ENCODE results near the gene SMYD3.
"Not testable (repeated sequence)": the region's sequence is repeated elsewhere in the genome, so short reads cannot be mapped to it uniquely, and the experiment has no call there.

The SMYD3 gene

DNA sequence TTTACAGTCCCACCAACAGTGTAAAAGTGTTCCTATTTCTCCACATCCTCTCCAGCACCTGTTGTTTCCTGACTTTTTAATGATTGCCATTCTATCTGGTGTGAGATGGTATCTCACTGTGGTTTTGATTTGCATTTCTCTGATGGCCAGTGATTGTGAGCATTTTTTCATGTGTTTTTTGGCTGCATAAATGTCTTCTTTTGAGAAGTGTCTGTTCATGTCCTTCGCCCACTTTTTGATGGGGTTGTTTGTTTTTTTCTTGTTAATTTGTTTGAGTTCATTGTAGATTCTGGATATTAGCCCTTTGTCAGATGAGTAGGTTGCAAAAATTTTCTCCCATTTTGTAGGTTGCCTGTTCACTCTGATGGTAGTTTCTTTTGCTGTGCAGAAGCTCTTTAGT is 177.8 kb downstream of the SMYD3 start:
- H3K4me3 ChIP-seq (ENCODE audit: low read depth, low read length); DNase-seq (ENCODE audit: low read depth): not testable (repeated sequence)

DNA sequence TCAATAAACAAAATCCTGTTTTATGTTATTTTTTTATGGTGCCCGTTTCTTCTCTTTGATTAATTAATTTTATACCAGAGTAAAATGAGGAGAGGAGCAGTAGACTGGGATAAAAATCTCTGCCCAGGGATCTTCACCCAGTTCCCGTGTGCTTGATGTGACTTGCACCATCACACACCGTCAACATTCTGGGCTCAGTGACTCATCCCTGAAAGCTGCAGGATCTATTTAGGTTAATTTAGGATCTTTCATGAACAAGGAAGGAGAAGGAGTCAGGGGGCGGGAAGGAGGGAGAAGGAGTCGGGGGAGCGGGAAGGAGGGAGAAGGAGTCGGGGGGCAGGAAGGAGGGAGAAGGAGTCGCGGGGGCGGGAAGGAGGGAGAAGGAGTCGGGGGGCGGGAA is 182.4 kb downstream of the SMYD3 start:
- peak; percentile 17 for DNase-seq (ENCODE audit: low read depth)
- no peak overlapping the region for H3K4me3 ChIP-seq (ENCODE audit: low read depth, low read length)

DNA sequence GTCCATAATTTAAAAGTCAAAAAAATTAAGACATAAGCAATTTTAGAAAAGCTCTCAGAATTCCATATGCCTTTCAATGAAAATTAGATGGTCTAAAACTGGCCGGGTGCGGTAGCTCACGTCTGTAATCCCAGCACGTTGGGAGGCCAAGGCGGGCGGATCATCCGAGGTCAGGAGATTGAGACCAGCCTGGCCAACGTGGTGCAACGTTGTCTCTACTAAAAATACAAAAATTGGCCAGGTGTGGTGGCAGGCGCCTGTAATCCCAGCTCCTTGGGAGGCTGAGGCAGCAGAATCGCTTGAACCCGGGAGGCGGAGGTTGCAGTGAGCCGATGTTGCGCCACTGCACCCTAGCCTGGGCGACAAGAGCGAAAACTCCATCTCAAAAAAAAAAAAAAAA is 183.0 kb downstream of the SMYD3 start:
- H3K4me3 ChIP-seq (ENCODE audit: low read depth, low read length); DNase-seq (ENCODE audit: low read depth): not testable (repeated sequence)

DNA sequence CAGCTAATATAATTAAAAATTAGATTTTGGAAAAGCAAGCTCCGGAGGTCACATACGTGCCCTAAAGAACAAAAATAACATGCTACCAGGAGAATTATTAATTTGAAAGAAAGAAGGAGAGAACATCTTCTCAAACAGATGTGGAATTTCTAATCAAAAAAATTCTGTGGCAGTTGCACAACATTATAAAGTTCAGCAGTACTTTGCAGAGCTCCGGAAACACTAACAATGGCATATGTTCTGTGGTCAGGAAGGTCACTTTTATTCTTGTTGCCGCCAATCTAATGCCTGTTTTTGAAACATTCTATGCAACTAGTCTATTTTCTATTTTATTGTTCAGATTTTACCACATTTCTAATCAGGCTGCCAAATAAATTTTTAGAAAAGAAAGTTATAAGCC is 186.8 kb downstream of the SMYD3 start:
- no peak overlapping the region for H3K4me3 ChIP-seq (ENCODE audit: low read depth, low read length)
- no peak for DNase-seq (ENCODE audit: low read depth)

DNA sequence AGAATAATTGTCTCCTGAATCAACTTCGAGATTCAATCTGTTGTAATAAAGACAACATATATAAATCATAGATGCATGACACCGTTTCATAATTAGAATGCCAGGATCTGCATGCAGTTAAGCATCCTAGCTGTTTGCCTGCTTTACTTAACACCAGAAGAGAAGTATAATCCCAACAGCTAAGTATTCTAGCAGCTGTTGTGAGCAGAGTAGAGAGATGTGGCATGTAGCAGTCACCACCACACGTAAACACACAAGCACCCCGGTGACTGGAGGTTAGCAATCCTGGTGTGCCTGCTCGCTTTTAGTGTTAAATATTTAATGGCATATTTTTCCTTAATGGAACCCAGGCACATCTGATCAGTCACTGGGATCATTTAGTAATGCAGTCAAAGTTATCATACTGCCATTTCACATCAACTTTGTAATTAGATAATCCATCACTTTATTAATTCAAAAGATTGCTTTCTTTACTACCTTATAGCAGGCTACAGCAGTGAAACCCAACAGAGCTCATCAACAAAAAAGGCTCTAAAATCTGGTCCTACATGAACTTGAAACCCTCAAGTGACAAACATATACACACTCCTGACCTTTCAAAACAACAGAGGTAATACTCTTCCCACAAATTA is 187.9 kb downstream of the SMYD3 start:
- no peak for DNase-seq (ENCODE audit: low read depth)
- H3K4me3 ChIP-seq (ENCODE audit: low read depth, low read length), result no peak overlapping the region

DNA sequence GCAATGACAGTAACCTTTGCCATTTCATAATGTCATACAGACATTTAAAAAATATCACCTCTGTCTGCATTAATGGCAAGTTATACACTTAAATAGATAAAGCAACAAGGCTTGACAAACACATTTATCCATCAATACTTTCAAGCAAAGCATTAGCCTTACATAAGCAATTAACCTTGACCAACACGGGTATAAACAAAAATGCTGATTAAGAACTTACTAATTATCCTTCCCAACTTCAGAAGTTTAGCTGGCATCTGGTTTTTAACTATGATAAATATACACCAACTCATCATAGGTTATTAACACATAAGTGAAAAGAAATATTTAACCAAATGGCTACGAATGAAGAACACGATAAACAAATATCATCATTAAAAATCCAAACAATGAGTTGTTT is 188.5 kb downstream of the SMYD3 start:
- no peak for DNase-seq (ENCODE audit: low read depth)
- H3K4me3 ChIP-seq (ENCODE audit: low read depth, low read length), result no peak overlapping the region

DNA sequence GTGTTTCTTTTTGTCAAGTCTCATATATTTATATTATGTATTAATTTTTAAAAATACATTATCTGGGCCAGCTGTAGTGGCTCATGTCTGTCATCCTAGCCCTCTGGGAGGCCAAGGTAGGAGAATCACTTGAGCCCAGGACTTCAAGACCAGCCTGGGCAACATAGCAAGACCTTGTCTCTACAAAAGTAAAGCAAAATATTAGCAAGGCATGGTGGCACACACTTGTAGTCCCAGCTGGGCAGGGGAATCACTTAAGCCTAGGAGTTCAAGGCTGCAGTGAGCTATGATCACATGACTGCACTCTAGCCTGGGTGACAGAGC is 189.1 kb downstream of the SMYD3 start:
- DNase-seq (ENCODE audit: low read depth), result no peak
- no peak overlapping the region for H3K4me3 ChIP-seq (ENCODE audit: low read depth, low read length)

DNA sequence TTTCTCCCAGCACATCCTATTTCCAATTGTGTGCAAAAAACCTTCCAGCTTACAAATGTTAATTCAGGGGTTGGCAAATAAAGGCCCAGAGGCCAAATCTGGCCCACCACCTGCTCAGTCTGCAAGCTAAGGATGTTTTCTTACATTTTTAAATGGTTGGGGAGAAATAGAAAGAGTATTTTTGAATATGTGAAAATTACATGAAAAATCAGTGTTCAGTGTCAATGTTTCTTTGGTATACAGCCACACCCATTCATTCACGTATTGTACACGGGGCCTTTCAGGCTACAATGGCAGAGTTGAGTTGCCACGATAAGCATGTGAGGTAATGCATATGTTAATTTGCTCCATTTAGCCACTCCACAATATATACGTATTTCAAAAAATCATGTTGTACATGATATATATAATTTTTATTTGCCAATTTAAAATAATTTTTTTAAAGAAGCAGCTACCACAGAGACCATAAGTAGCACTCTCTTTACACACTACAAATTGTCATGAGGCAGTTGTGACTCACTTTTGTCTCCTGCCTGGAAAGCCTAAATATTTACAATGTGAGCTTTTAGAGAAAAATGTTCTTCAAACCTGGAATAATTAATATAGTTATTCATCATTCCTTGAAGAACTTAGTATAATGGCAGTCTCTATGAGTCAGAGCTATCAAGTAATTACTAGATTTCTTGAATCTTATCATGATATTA is 189.6 kb downstream of the SMYD3 start:
- no peak for DNase-seq (ENCODE audit: low read depth)

DNA sequence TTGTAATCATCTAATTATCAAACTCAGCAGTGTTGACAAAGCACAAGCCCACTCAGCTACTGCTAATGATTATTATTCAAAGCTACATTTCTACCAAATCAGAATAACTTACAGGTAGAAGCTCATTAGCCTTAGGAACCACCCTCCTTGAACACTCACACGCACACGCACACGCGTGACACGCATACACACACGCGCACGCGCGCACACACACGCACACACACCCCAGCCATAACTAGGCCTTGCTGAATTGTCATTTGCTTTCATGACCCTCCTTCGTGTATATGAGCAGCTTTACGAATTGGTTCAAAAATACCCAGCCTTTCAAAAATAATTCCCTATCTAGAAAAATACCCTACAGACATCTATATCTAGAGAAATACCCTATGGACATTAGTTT is 195.6 kb downstream of the SMYD3 start:
- no peak for DNase-seq (ENCODE audit: low read depth)
- no peak overlapping the region for H3K4me3 ChIP-seq (ENCODE audit: low read depth, low read length)

More for the DNA sequence above, 189.6 kb downstream of the SMYD3 start:
- no peak overlapping the region for H3K4me3 ChIP-seq (ENCODE audit: low read depth, low read length)

DNA sequence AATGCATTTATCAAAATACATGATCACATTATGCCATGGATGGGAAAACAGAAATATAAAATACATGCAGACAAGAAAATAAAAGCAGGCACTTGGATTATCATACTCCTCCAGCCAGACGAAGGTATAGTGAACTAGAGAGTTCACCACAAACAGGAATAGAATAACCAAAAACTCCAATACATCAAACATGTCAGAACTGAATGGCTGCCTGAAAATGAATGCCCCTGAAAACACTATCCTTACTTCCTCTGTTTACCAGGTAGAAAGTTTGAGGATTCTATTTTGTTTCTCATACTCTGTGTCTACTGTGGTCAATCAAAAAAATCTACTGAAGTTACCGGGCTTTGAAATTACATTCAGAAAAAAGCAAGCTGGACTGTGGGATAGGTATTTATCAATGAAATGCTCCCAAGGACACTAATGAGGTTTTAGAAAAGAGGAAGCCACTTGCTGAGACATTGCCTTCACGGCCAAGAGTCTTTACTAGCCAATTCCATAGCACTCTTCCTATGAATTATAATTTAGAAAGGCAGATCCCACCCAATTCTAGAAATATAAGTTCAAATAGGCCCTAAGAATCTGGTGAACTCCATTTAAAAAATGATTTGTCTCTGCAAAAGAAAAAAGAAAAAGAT is 197.7 kb downstream of the SMYD3 start:
- no peak for DNase-seq (ENCODE audit: low read depth)
- no peak overlapping the region for H3K4me3 ChIP-seq (ENCODE audit: low read depth, low read length)

DNA sequence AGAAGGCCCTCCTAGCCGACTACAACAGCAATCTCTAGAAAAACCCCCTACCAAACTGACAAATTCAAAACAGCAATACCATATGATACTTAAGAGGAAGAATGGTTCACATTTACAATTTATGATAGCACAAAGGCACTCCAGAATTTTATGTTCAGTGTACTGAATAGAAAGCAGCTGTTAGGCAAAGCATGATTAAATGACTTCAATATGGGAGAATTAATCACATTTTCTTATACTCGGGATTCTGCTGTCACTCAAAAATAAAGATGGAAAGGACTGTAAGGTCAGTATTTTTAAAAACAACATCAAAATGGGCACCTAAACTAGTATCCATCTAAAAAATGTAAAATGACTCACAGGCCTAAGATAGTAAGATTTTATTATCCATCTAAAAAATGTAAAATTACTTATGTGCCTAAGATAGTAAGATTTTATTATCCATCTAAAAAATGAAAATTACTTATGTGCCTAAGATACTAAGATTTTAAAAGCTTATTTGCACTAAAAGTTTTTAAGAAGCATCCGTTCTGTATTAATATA is 198.5 kb downstream of the SMYD3 start:
- DNase-seq (ENCODE audit: low read depth), result no peak
- no peak overlapping the region for H3K4me3 ChIP-seq (ENCODE audit: low read depth, low read length)

DNA sequence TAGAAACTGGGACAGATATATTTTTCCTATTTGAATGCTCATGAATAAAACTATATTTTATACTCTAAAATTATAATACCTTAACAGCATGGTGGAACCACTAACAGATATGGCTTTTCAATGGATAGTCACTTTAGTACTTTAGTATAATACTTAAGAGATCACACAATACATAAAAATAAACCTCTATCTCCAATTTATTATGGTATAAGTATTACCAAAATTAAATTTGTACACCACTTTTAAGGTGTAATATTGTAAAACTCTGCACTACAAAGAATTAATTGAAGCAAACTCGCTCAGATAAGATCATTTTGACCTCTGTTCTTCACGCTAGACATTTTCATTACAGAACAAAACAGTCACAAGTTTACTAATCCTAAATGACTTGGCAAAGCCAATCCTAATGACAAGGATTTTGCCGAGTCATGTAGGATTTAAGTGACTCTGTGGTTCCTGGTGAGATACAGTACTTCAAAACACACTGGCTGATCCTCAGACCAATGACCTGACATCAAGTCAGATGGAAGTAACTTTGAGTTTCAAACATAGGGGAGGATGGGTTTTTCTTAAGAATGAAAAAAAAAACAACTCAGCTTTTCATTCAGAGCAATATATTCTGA is 200.6 kb downstream of the SMYD3 start:
- H3K4me3 ChIP-seq (ENCODE audit: low read depth, low read length), result no peak overlapping the region
- DNase-seq (ENCODE audit: low read depth), result no peak

DNA sequence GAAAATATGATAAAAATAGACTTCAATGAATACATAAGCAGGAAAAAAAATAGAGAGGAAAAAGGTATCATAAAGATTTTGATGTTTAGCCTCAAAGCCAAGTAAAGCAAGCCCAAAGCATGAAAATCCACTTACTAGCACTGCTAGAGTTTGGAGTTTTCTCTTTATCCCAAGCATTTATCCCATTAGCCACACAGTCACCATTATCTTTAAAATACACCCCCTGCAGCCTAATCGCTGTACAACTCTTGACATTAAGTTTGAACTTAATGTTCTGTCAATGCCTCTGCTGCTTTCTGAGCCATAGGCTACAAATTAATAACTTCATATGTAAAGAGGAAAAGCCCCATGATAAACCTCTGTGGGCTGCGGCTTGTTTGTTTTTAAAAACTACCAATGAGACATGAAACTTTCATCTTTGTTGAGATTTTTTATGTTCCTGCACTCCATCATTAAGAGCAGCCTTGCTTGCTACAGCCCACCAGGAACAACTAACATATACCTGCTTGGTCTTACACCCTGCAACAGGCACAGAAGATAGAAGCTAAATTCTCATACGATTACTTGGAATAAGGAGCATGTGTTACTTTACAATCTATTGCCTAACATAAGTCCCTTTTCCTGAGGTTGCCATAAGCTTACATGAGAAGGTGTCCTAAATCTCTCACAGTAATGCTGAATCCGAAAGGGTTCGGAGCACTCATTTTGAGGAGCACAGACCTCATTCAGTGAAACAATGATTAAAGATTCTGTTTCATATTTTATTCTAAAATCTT is 202.4 kb downstream of the SMYD3 start:
- no peak overlapping the region for H3K4me3 ChIP-seq (ENCODE audit: low read depth, low read length)
- no peak for DNase-seq (ENCODE audit: low read depth)

DNA sequence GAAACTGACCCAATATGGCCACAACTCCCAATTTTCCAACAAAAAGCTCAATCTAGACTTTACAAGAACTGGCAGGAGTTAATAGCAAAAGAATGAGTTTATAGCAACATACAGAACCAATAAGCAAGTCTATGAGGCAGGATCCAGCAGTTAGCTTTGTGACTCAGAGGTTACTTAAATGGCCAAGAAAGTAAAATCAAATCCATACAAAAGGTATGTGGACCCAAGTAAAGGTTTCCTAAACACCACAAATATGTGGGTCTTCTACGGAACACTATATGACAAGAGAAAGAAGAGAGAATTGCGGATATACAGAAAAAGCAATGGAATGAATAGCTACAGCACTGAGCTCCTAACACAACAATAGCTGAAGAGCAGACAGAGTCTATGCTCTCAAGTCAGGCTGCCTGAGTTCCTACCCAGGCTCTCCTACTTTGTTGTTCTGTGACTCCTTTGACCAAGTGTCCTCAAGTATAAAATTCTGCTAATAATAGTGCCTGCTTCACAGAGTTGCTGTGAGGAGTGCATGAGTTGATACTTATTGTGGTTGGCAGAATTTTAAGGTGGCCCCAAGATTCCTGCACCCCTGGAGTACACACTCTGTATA is 204.3 kb downstream of the SMYD3 start:
- H3K4me3 ChIP-seq (ENCODE audit: low read depth, low read length), result no peak overlapping the region
- DNase-seq (ENCODE audit: low read depth), result no peak

DNA sequence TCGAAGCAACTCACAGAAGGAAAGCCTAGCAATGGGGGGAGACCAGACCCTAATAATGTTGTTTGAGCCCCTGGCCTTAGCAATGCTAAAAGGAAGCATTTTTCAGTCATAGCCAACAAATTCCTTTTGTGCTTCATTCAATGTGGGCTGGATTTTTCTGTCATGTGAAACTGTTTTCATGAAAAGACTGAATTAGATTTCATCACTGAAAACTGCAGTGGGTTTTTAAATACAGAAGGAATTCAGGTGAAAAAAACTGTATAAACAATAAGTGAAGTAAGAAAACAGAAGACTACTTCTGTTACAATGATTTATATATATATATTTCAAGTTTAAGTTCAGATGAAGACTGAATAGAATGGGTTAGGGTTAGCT is 204.8 kb downstream of the SMYD3 start:
- no peak for DNase-seq (ENCODE audit: low read depth)

DNA sequence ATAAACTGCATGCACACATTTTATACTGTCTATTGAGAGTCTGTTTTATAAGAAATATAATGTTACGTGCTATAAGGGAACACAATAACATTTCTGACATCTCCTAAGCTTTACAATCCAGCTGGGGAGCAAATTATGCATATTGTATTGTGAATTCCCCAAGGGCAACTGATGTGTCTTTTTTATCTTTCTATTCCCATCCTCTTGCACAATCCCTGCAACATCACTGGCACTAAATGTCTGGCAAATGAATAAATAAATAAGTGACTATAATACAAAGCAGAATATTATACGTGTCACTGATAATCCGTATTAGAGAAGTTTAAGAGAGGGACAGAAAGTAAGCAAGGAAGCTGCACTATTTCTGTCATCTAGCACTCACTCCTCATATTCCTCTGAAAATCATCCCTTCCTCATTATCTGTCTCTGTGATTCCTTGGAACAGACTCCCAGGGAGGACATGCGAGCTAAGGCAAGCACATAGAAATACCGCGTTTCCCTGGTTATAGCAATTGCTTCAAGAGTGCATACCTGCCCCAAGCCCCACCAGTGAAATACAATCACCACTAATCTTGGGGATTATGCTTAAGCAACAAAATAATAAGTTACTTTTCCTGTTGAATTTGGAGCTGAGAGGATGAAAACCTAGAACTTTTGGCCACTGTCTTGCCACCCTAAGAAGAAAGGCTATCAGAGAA is 205.4 kb downstream of the SMYD3 start:
- no peak for DNase-seq (ENCODE audit: low read depth)
- H3K4me3 ChIP-seq (ENCODE audit: low read depth, low read length), result no peak overlapping the region

More for the DNA sequence above, 204.8 kb downstream of the SMYD3 start:
- H3K4me3 ChIP-seq (ENCODE audit: low read depth, low read length), result no peak overlapping the region

DNA sequence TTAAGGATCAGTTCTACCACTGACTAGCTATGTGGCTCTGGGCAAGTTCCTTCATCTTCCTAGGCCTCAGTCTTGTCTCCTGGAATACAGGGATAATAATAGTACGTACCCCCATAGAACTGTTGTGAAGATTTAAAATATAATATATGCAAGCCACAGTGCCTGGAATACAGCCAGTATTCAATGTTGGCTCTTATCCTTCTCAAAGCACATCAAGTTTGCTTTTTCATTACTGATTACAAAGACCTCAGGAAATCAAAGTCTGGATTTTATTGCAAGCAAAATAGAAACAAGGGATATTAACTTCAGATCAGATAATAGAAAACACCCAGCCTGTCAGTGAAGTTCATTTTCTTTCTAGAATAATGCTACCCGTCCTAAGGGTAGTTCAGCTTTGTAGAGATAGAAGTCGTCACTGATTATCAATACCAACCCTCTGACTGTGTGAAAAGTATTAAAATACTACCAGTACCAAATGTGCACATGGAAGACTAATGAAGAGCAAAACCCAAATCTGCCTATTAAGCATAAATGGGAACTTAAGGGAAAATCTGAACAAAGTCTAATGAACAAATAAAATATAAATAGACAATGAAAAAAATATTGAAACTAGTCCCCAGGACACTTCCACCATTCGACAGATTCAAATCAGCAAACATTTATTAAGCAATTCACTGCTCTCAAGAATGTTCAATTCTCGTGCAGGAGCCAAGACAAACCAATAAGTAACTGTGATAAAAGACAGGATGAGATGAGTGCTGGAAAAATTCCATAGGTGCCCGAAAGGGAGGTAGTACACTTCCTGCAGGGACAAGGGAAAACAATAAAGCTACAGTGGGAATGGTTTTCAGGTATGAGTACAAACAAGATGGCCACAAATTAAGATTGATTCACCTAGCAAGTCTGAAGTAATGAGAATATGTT is 206.2 kb downstream of the SMYD3 start:
- H3K4me3 ChIP-seq (ENCODE audit: low read depth, low read length), result no peak overlapping the region
- DNase-seq (ENCODE audit: low read depth), result no peak

Data from skeletal muscle cell (primary cell).